Naive B cell (primary cell): ENCODE data around the gene ACADSB. TPM values are rescaled to one million over a fixed set of nuclear protein-coding genes. Genes with fewer than 3 reads are reported as not detected.

Experiments
- ATAC-seq, 2 donors: fragments of 150-1000 bp; cut with Tn5 transposase; 2 replicates each; pipeline ENCODE4 v1.10.0; 2021; ENCODE audit warnings: low read depth in 2 of 2, mild to moderate bottlenecking in 2 of 2, moderate library complexity in 2 of 2
- DNase-seq: peaks from one replicate; pipeline ENCODE4 v3.0.0; 2022
- H3K27ac Mint-ChIP-seq, 6 donors: one replicate each; pipeline ENCODE4 v1.8.0; 2020 to 2022; ENCODE audit warnings: mild to moderate bottlenecking in 6 of 6, mixed read lengths in 6 of 6, moderate library complexity in 5 of 6, inconsistent platforms in 2 of 6
- H3K27me3 Mint-ChIP-seq, 3 donors: one replicate each; pipeline ENCODE4 v1.8.0; 2021 to 2022; ENCODE audit warnings: mixed read lengths in 3 of 3, mild to moderate bottlenecking in 1 of 3
- H3K36me3 Mint-ChIP-seq, 2 donors: one replicate each; pipeline ENCODE4 v1.8.0; 2020 to 2022; ENCODE audit warnings: mixed read lengths in 2 of 2, inconsistent platforms in 1 of 2, mild to moderate bottlenecking in 1 of 2
- H3K4me1 Mint-ChIP-seq, 3 donors: one replicate each; pipeline ENCODE4 v1.8.0; 2020 to 2022; ENCODE audit warnings: mixed read lengths in 3 of 3, inconsistent platforms in 1 of 3, mild to moderate bottlenecking in 1 of 3, moderate library complexity in 1 of 3
- H3K4me3 Mint-ChIP-seq, 8 donors: one replicate each; pipeline ENCODE4 v1.8.0; 2020 to 2022; ENCODE audit warnings: mild to moderate bottlenecking in 8 of 8, mixed read lengths in 8 of 8, moderate library complexity in 8 of 8, inconsistent platforms in 2 of 8
- H3K9me3 Mint-ChIP-seq, 7 donors: one replicate each; pipeline ENCODE4 v1.8.0; 2020 to 2022; ENCODE audit warnings: mixed read lengths in 7 of 7, mild to moderate bottlenecking in 5 of 7, inconsistent platforms in 2 of 7, moderate library complexity in 1 of 7
- polyA plus RNA-seq, 6 donors: library from polyadenylated mRNA; unstranded; fragments of 300-500 nt; fragmentation: Illumina TruSeq; gene quantifications; one replicate each; pipeline ENCODE4 v1.2.3, GENCODE V29; 2021; ENCODE audit warnings: low read depth in 6 of 6

ACADSB gene
- polyA plus RNA-seq, 6 donors from 2014 or later = 18.4 to 28.6 (median 25.1) TPM

- no peak for DNase-seq
- peaks cover 47 to 63% (median 48%) of the 10 kb centered on the region in 3 donors for H3K27me3 Mint-ChIP-seq
- H3K4me1 Mint-ChIP-seq = no peaks in the 10 kb centered on the region
- H3K36me3 Mint-ChIP-seq = no peaks in the 10 kb centered on the region
- H3K9me3 Mint-ChIP-seq = peaks cover 0 to 4% (median 0%) of the 10 kb centered on the region in 7 donors
- no peak overlapping the region for H3K4me3 Mint-ChIP-seq
- no peak overlapping the region for H3K27ac Mint-ChIP-seq
- ATAC-seq = no peak
Measured at GRCh38 chr10:123069246-123069986, 60.6 kb downstream of the ACADSB start.

GRCh38 chr10:123073187-123073586 is 64.4 kb downstream of the ACADSB start:
- ATAC-seq = no peak
- DNase-seq = no peak
- Mint-ChIP-seq H3K27ac (no peak overlapping the region), H3K36me3 (peaks cover 4 to 5% of the 10 kb centered on the region in 2 donors), H3K4me1 (no peaks in the 10 kb centered on the region), H3K4me3 (no peak overlapping the region), H3K27me3 (peaks cover 36 to 48% (median 39%) of the 10 kb centered on the region in 3 donors), H3K9me3 (peaks cover 0 to 15% (median 4%) of the 10 kb centered on the region in 7 donors)

GRCh38 chr10:123074215-123074614 is 65.4 kb downstream of the ACADSB start:
- peaks cover 31 to 43% (median 34%) of the 10 kb centered on the region in 3 donors for H3K27me3 Mint-ChIP-seq
- H3K4me1 Mint-ChIP-seq = no peaks in the 10 kb centered on the region
- H3K27ac Mint-ChIP-seq = peak overlapping the region in 2 of 6 donors; percentile 10 to 14
- DNase-seq (no peak), ATAC-seq (no peak)
- peaks cover 0 to 17% (median 4%) of the 10 kb centered on the region in 7 donors for H3K9me3 Mint-ChIP-seq
- H3K36me3 Mint-ChIP-seq = peaks cover 4 to 7% of the 10 kb centered on the region in 2 donors
- H3K4me3 Mint-ChIP-seq = no peak overlapping the region

- no peak for DNase-seq
- Mint-ChIP-seq H3K27ac (no peak overlapping the region), H3K36me3 (peaks cover 0 to 7% of the 10 kb centered on the region in 2 donors), H3K4me3 (no peak overlapping the region), H3K4me1 (peaks cover 0 to 4% (median 0%) of the 10 kb centered on the region in 3 donors), H3K27me3 (peaks cover 22 to 44% (median 22%) of the 10 kb centered on the region in 3 donors), H3K9me3 (peaks cover 0 to 13% (median 4%) of the 10 kb centered on the region in 7 donors)
- no peak for ATAC-seq
Measured at GRCh38 chr10:123081896-123082295, 73.1 kb downstream of the ACADSB start.

GRCh38 chr10:123083811-123084210 is 75.0 kb downstream of the ACADSB start:
- Mint-ChIP-seq H3K4me1 (peaks cover 0 to 4% (median 2%) of the 10 kb centered on the region in 3 donors), H3K27ac (no peak overlapping the region), H3K27me3 (peaks cover 13 to 33% (median 16%) of the 10 kb centered on the region in 3 donors), H3K36me3 (no peaks in the 10 kb centered on the region), H3K9me3 (peaks cover 0 to 6% (median 1%) of the 10 kb centered on the region in 7 donors), H3K4me3 (no peak overlapping the region)
- ATAC-seq (no peak), DNase-seq (no peak)

- H3K9me3 Mint-ChIP-seq = peaks cover 0 to 6% (median 1%) of the 10 kb centered on the region in 7 donors
- peaks cover 0 to 8% (median 6%) of the 10 kb centered on the region in 3 donors for H3K4me1 Mint-ChIP-seq
- DNase-seq (no peak), ATAC-seq (no peak)
- H3K27ac Mint-ChIP-seq = peak overlapping the region in 2 of 6 donors; percentile 3 to 70
- H3K4me3 Mint-ChIP-seq = no peak overlapping the region
- no peaks in the 10 kb centered on the region for H3K36me3 Mint-ChIP-seq
- peaks cover 9 to 25% (median 12%) of the 10 kb centered on the region in 3 donors for H3K27me3 Mint-ChIP-seq
Measured at GRCh38 chr10:123086281-123086680, 77.5 kb downstream of the ACADSB start.

GRCh38 chr10:123087348-123087747 is 78.5 kb downstream of the ACADSB start:
- Mint-ChIP-seq H3K27me3 (peaks cover 15 to 35% (median 18%) of the 10 kb centered on the region in 3 donors), H3K27ac (peak overlapping the region in 1 of 6 donors; percentile 46), H3K4me3 (no peak overlapping the region), H3K36me3 (no peaks in the 10 kb centered on the region), H3K4me1 (peaks cover 0 to 8% (median 6%) of the 10 kb centered on the region in 3 donors), H3K9me3 (peaks cover 0 to 6% (median 1%) of the 10 kb centered on the region in 7 donors)
- DNase-seq (no peak), ATAC-seq (no peak)

GRCh38 chr10:123087786-123088185 is 79.0 kb downstream of the ACADSB start:
- peaks cover 12 to 35% (median 19%) of the 10 kb centered on the region in 3 donors for H3K27me3 Mint-ChIP-seq
- H3K4me3 Mint-ChIP-seq = no peak overlapping the region
- H3K36me3 Mint-ChIP-seq = no peaks in the 10 kb centered on the region
- peaks cover 0 to 8% (median 6%) of the 10 kb centered on the region in 3 donors for H3K4me1 Mint-ChIP-seq
- no peak overlapping the region for H3K27ac Mint-ChIP-seq
- peaks cover 0 to 6% (median 1%) of the 10 kb centered on the region in 7 donors for H3K9me3 Mint-ChIP-seq
- ATAC-seq (no peak), DNase-seq (no peak)

GRCh38 chr10:123092635-123093414 is 84.0 kb downstream of the ACADSB start:
- ATAC-seq (no peak), DNase-seq (no peak)
- Mint-ChIP-seq H3K9me3 (no peaks in the 10 kb centered on the region), H3K27ac (no peak overlapping the region), H3K4me3 (no peak overlapping the region), H3K27me3 (peaks cover 27 to 56% (median 55%) of the 10 kb centered on the region in 3 donors), H3K36me3 (no peaks in the 10 kb centered on the region), H3K4me1 (peaks cover 0 to 6% (median 4%) of the 10 kb centered on the region in 3 donors)

GRCh38 chr10:123093489-123093888 is 84.7 kb downstream of the ACADSB start:
- Mint-ChIP-seq H3K4me3 (no peak overlapping the region), H3K27ac (no peak overlapping the region), H3K27me3 (peaks cover 28 to 63% (median 59%) of the 10 kb centered on the region in 3 donors), H3K9me3 (peaks cover 0 to 1% (median 0%) of the 10 kb centered on the region in 7 donors), H3K36me3 (no peaks in the 10 kb centered on the region), H3K4me1 (peaks cover 0 to 6% (median 4%) of the 10 kb centered on the region in 3 donors)
- ATAC-seq = no peak
- DNase-seq = no peak

- H3K4me3 Mint-ChIP-seq = no peak overlapping the region
- ATAC-seq = no peak
- peaks cover 25 to 68% (median 55%) of the 10 kb centered on the region in 3 donors for H3K27me3 Mint-ChIP-seq
- peaks cover 0 to 2% (median 0%) of the 10 kb centered on the region in 7 donors for H3K9me3 Mint-ChIP-seq
- H3K27ac Mint-ChIP-seq = no peak overlapping the region
- DNase-seq = no peak
- H3K4me1 Mint-ChIP-seq = no peaks in the 10 kb centered on the region
- no peaks in the 10 kb centered on the region for H3K36me3 Mint-ChIP-seq
Measured at GRCh38 chr10:123096452-123096851, 87.6 kb downstream of the ACADSB start.

GRCh38 chr10:123097039-123097438 is 88.2 kb downstream of the ACADSB start:
- peaks cover 0 to 2% (median 0%) of the 10 kb centered on the region in 7 donors for H3K9me3 Mint-ChIP-seq
- H3K27ac Mint-ChIP-seq = no peak overlapping the region
- peaks cover 24 to 67% (median 49%) of the 10 kb centered on the region in 3 donors for H3K27me3 Mint-ChIP-seq
- ATAC-seq = no peak
- DNase-seq = no peak
- H3K4me1 Mint-ChIP-seq = no peaks in the 10 kb centered on the region
- no peaks in the 10 kb centered on the region for H3K36me3 Mint-ChIP-seq
- no peak overlapping the region for H3K4me3 Mint-ChIP-seq

GRCh38 chr10:123100030-123100762 is 91.4 kb downstream of the ACADSB start:
- ATAC-seq (no peak), DNase-seq (no peak)
- no peaks in the 10 kb centered on the region for H3K36me3 Mint-ChIP-seq
- H3K4me1 Mint-ChIP-seq = no peaks in the 10 kb centered on the region
- no peak overlapping the region for H3K27ac Mint-ChIP-seq
- H3K4me3 Mint-ChIP-seq = no peak overlapping the region
- H3K27me3 Mint-ChIP-seq = peaks cover 24 to 51% (median 40%) of the 10 kb centered on the region in 3 donors
- peaks cover 0 to 3% (median 0%) of the 10 kb centered on the region in 7 donors for H3K9me3 Mint-ChIP-seq
